Vagina (tissue), 2 donors: ENCODE data around the gene ANO1.

Experiments used
- POLR2A ChIP-seq, 2 donors: fragments of 450-650 bp; IDR thresholded peaks; one replicate each; pipeline ENCODE4 v1.6.1; 2017; ENCODE audit warnings: antibody characterized with exemption in 2 of 2, mild to moderate bottlenecking in 2 of 2, moderate library complexity in 2 of 2
- TF ChIP-seq, protein P1 (sequence below), 3 experiments: fragments of 450-650 bp in 2 of 3; fragments of 200-600 bp in 1 of 3; sonication (generic) in 1 of 3; IDR thresholded peaks; one replicate each; pipeline ENCODE4 v1.5.1; 2017 to 2019; ENCODE audit warnings: antibody characterized with exemption in 3 of 3, mild to moderate bottlenecking in 2 of 3, moderate library complexity in 2 of 3

DNA sequence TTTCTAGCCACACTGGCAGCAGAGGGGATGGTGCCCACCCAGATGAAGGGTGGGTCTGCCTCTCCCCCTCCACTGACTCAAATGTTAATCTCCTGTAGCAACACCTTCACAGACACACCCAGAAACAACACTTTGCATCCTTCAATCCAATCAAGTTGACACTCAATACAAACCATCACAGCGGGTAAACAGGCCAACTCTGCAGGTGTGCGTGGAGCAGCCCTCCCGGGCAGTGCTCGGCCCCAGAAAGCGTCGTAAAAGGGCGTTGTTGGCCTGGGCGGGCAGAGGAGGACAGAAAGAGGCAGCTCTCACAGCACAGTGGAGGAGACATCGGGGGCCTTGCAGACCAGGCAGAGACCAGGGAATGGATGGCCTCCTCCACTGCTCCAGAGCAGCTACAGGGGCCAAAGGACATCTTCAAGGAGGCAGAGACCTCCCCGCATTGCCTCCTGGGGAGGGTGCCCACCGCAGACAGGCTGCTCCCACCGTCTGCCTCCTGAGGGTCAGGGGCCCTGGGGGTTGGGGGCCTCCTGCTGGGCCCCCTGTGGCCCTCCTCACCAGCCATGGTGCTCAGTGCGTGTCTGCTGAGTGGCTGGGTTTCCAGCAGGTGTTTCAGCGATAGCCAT is 68.9 kb downstream of the ANO1 start:
- TF ChIP-seq, protein P1, sequence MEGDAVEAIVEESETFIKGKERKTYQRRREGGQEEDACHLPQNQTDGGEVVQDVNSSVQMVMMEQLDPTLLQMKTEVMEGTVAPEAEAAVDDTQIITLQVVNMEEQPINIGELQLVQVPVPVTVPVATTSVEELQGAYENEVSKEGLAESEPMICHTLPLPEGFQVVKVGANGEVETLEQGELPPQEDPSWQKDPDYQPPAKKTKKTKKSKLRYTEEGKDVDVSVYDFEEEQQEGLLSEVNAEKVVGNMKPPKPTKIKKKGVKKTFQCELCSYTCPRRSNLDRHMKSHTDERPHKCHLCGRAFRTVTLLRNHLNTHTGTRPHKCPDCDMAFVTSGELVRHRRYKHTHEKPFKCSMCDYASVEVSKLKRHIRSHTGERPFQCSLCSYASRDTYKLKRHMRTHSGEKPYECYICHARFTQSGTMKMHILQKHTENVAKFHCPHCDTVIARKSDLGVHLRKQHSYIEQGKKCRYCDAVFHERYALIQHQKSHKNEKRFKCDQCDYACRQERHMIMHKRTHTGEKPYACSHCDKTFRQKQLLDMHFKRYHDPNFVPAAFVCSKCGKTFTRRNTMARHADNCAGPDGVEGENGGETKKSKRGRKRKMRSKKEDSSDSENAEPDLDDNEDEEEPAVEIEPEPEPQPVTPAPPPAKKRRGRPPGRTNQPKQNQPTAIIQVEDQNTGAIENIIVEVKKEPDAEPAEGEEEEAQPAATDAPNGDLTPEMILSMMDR (IDR thresholded peaks at IDR 0.05): no peak
- TF ChIP-seq POLR2A (IDR thresholded peaks at IDR 0.05): no peak
